GM12892 (cell line): ENCODE data around the gene CPAMD8.
"Not testable (repeated sequence)": the region's sequence is repeated elsewhere in the genome, so short reads cannot be mapped to it uniquely, and the experiment has no call there.

ENCODE experiments used
- DNase-seq: peaks from one replicate; pipeline ENCODE4 v3.0.0; 2011; ENCODE audit not compliant: insufficient read length
- FAIRE-seq: peaks from 2 replicates; lab custom pipeline; 2011; peaks lifted over from hg19 to GRCh38; lab: Jason Lieb, UNC
- POLR2A ChIP-seq: IDR thresholded peaks from 2 replicates; pipeline ENCODE4 v1.6.1; 2011; ENCODE audit warnings: low read depth, low read length, control low read depth
- POLR2AphosphoS5 ChIP-seq: IDR thresholded peaks from 2 replicates; pipeline ENCODE4 v1.6.1; 2011; ENCODE audit warnings: low read depth, low read length, control low read depth
- TAF1 ChIP-seq: IDR thresholded peaks from 2 replicates; pipeline ENCODE4 v1.6.1; 2011; ENCODE audit warnings: low read depth, mild to moderate bottlenecking, control low read depth, low read length, borderline replicate concordance

CPAMD8 gene

DNA sequence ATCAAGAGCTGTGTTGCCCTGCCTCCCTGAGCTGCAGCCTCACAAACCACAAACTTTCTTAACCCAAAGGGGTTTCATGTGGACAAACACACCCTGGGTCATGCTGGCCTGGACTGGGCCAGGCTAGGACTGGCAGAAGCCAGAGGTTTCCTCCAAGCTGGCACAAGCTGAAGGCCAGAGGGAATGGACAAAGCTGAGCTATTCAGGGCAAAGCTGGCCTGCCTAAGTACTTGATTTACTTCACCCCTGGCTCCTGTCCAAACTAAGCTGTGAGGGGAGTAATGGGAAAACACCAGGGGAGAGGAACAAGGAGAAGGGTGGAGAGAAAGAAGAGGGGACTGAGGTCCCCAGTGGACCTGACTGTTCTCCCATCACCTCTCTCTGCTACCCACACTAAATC is 6.2 kb downstream of the CPAMD8 start:
- DNase-seq, result no peak
- no peak for FAIRE-seq
- TF ChIP-seq POLR2AphosphoS5, result no peak
- TF ChIP-seq POLR2A, result no peak
- no peak for TF ChIP-seq TAF1

DNA sequence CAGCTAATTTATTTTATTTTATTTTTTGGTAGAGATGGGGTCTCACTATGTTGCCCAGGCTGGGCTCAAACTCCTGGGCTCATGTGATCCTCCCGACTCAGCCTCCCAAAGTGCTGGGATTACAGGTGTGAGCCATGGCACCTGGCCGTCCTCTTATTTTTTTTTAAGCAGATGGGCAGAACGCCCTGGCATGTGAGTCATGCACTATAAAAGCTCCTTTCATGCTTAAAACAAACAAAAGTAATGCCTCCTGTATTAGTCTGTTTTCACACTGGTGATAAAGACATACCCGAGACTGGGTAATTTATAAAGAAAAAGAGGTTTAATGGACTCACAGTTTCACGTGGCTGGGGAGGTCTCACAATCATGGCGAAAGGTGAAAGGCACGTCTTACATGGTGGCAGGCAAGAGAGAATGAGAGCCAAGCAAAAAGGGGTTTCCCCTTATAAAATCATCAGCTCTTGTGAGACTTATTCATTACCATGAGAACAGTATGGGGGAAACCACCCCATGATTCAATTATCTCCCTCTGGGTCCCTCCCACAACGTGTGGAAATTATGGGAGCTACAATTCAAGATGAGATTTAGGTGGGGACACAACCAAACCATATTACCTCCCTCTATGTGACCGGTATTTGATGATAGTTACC is 12.3 kb downstream of the CPAMD8 start:
- FAIRE-seq, result not testable (repeated sequence)

DNA sequence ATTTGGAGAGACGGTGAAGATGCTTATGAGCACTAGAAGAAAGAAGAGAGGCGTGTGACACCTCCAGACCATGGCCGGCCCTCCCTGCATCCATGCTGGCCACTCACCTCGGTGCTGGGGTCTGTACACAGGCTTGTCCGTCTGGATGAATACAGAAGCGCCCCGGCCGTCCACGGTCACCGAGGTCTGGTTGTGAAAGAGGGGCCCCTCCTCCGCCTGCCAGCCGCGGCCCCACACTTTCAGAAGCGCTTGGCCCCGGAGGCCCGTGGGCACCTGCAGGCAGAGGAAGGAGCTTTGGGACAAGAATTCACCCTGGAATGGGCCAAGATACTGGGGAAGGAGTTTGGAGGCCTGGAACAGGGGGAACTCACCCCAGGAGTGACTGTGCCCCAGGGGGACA is 15.1 kb downstream of the CPAMD8 start:
- DNase-seq (no peak), FAIRE-seq (no peak)
- TF ChIP-seq TAF1 (no peak), POLR2A (no peak), POLR2AphosphoS5 (no peak)

More for the DNA sequence above, 12.3 kb downstream of the CPAMD8 start:
- DNase-seq, result not testable (repeated sequence)

DNA sequence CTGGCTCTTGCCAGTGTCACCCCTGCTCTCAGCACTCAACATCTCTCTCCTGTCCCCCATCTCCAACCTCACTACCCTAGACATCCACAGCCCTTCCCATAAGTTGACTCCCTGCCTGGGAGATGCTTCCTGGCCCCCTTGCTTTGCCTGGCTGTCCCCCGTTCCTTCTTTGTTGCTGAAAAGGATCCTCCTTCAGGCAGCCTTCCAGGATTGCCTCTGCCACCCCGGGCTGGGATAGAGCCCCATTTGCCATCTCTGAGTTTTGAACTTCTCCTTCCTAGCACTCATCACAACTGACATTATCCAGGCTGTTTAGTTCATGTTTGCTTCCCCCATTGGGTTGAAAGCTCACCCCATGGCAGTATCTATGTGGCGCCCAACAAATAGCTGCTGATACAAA is 20.0 kb downstream of the CPAMD8 start:
- FAIRE-seq (no peak), DNase-seq (no peak)
- no peak for TF ChIP-seq POLR2A
- no peak for TF ChIP-seq POLR2AphosphoS5
- TF ChIP-seq TAF1, result no peak

DNA sequence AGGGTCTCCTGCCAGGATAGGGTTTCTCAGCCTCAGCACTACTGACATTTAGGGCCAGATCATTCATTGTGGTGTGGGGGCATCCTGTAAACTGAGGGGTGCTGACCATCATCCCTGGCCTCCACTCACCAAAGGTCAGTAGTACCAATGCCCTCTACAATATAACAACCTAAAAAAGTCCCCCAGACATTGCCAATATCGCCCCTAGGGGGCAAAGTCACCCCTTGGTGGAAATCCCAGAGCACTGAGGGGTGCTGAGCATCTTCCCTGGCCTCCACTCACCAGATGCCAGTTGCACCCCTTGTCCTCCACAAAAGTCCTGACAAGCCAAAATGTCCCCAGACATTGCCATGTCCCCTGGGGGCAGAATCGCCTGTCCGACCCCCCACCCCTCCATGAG is 21.6 kb downstream of the CPAMD8 start:
- TF ChIP-seq POLR2A (no peak), TAF1 (no peak), POLR2AphosphoS5 (no peak)
- DNase-seq (no peak), FAIRE-seq (no peak)

DNA sequence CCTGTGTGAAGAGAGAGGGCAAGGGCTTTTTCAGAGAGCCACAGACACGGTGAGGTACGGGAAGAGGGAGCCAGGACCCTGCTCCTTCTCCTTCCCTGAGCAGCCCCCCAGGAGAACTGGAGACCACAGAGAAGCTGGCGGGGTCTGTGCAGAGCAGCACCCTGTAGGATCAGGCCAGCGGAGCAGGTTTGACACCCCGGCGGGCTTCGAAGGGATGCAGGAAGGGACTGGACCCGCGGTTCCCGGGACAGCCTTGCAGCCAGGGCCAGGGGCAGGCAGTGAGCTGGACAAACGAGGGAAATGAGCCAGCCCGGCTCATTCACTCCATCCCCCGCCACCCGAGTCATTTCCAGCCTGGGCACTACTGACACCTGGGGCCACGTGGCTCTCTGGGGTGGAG is 22.2 kb downstream of the CPAMD8 start:
- TF ChIP-seq POLR2A (no peak), POLR2AphosphoS5 (no peak), TAF1 (no peak)
- no peak for FAIRE-seq
- DNase-seq, result no peak

DNA sequence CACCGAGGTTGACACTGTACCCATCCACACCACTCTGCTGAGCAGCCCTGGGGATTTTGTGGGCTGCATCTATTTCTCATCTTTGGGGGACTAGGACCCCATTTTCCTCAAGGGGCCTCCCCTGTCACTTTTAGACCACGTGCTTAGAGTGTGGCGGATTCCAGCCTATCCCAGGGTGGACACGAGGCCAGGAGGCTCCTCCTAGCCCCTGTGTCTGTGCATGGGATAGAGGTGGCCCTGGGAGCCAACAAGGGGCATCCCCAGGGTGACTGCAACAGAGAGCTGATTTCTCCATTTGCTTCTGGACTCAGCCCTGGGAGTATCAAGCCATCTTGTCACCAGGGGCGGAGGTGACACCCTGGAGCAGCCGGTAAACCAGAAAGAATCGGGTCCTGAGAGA is 24.2 kb downstream of the CPAMD8 start:
- DNase-seq (no peak), FAIRE-seq (no peak)
- no peak for TF ChIP-seq TAF1
- TF ChIP-seq POLR2A, result no peak
- no peak for TF ChIP-seq POLR2AphosphoS5

DNA sequence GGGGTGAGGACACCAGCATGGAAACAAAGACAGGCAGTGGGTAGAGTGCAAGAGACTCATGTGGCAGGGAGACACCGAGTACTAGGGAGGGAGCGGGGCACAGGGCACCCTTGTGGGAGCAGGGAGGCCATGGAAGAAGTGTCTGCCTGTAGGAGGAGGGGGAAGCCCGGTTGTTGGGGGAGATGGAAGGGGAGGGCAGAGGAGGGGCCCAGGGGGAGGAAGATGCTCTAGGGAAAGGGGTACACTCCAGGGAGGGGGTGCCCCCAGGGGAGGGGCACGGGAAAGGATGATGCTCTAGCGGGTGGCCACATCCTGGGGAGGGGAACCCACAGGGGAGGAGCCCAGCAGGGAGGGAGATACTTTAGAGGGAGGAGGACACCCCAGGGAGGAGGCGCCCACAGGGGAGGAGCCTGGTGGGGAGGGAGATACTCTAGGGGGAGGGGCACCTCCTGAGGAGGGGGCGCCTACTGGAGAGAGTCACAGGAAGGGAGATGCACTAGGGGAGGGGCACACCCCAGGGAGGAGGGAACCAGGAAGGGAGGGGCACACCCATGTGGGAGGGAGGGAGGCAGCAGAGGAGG is 24.9 kb downstream of the CPAMD8 start:
- TF ChIP-seq TAF1 (no peak), POLR2AphosphoS5 (no peak), POLR2A (no peak)
- DNase-seq (no peak), FAIRE-seq (no peak)

DNA sequence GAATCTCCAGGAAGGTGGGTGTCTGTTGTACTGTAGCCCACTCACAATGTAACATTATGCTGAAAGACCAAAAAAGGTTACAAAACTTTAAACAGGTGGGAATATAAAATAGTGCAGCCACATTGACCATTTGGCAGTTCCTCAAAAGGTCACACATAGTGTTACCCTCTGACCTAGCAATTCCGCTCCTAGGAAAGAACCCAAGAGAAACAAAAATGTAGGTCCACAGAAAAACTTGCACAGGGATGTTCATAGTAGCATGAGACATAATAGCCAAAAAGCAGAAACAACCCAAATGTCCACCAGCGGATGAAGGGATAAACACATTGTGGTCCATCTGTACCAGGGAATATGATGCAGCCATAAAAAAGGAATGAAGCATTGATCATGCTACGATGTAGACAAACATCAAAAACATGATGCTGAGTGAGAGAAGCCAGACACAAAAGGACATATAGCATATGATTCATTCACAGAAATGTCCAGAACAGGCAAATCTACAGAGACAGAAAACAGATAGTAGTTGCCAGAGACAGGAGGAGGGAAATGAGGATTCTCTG is 27.9 kb downstream of the CPAMD8 start:
- TF ChIP-seq POLR2AphosphoS5 (no peak), TAF1 (no peak), POLR2A (no peak)
- FAIRE-seq (no peak), DNase-seq (no peak)

DNA sequence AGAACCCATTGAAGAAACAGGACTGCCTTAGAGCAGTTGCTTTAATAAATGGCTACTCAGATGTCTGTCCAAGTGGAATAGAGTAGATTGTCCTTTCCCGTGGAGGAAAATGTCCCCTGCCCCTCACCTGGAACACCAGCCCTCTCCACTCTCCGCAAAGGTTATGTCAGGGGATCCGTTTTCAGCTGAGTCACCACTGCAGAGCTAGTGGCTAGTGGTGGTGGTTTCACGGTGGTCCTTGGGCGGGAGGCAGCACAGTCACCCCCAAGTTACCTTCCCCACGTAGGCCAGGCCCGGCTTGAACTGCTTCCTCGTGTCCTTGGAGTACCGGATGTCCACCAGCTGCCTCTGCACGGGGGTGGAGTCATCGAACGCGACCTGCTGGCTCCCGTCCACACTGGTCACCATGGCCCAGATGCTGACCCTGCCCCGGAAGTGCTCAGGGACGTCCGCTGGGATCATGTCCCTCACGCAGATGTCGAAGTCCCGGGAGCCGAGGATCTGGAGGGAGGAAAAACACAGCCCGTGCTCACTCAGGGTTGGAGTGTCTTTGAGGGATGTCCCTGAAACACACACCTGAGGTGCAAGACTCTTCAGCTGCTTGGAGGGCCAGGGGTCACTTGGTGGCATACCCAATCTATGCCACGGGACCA is 29.6 kb downstream of the CPAMD8 start:
- FAIRE-seq, DNase-seq: not testable (repeated sequence)

DNA sequence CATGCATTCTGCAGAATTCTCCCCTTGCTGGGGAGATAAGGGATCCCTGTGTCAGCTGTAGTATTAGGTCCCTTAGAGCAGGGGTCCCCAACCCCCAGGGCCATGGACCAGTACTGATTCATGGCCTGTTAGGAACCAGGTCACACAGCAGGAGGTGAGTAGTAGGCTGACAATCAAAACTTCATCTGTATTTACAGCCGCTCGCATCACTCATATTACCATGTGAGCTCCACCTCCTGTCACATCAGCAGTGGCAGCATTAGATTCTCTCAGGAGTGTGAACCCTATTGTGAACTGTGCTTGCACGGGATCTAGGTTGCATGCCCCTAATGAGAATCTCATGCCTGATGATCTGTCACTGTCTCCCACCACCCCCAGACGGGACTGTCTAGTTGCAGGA is 37.9 kb downstream of the CPAMD8 start:
- TF ChIP-seq TAF1 (no peak), POLR2A (no peak), POLR2AphosphoS5 (no peak)
- DNase-seq (no peak), FAIRE-seq (no peak)

DNA sequence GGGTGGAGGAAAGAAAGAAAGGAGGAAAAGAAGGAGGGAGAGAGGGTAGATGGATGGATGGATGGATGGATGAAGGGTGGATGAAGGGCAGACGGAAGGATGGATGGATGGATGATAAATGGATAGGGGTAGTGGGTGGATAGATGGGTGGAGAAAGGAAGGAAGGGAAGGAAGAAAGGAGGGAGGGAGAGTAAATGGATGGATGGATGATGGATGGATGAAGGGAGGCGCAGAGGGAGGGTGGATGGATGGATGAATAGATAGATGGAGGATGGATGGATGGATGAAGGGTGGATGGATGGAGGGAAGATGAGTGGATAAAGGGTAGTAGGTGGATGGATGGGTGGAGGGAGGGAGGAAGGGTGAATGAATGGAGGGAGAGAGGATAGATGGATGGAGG is 41.2 kb downstream of the CPAMD8 start:
- DNase-seq (no peak), FAIRE-seq (no peak)
- no peak for TF ChIP-seq TAF1
- TF ChIP-seq POLR2A, result no peak
- no peak for TF ChIP-seq POLR2AphosphoS5

DNA sequence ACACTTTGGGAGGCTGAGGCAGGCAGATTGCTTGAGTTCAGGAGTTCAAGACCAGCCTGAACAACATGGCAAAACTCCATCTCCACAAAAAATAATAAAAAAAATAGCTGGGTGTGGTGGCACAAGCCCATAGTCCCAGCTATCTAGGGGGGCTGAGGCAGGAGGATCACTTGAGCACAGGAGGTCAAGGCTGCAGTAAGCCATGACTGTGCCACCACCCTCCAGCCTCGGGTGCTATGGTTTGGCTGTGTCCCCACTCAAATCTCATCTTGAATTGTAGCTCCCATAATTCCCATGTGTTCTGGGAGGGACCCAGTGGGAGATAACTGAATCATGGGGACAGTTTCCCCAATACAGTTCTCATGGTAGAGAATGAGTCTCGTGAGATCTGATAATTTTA is 44.0 kb downstream of the CPAMD8 start:
- not testable (repeated sequence) for DNase-seq, FAIRE-seq
